Activated CD8-positive, alpha-beta T cell treated with anti-CD3 and anti-CD28 coated beads for 36 hours (primary cell): ENCODE measurements around the gene PXYLP1. TPM values are rescaled to one million over a fixed set of nuclear protein-coding genes. Genes with fewer than 3 reads are reported as not detected.

Source experiments
- ATAC-seq: fragments of 200-7000 bp; cut with Tn5 transposase; one replicate; pipeline ENCODE4 v1.10.0; 2021; ENCODE audit warnings: mild to moderate bottlenecking, moderate library complexity
- CTCF ChIA-PET: fragments of 350-600 bp; sonication (Branson Sonifier 250); formaldehyde crosslinking; loops from one replicate; lab custom pipeline; 2021; ENCODE audit warnings: antibody characterized with exemption; lab: Charles Lee
- POLR2A ChIA-PET: fragments of 350-600 bp; sonication (Branson Sonifier 250); formaldehyde crosslinking; loops from one replicate; lab custom pipeline; 2021; ENCODE audit warnings: antibody characterized with exemption; lab: Charles Lee
- DNase-seq: peaks from one replicate; pipeline ENCODE4 v3.0.0-alpha.2; 2020
- H3K27ac Mint-ChIP-seq: one replicate; pipeline ENCODE4 v1.8.0; 2021; ENCODE audit warnings: mild to moderate bottlenecking, mixed read lengths
- H3K27me3 Mint-ChIP-seq: one replicate; pipeline ENCODE4 v1.8.0; 2021; ENCODE audit warnings: mixed read lengths
- H3K36me3 Mint-ChIP-seq: one replicate; pipeline ENCODE4 v1.8.0; 2021; ENCODE audit warnings: low read depth, mixed read lengths
- H3K4me1 Mint-ChIP-seq: one replicate; pipeline ENCODE4 v1.8.0; 2021; ENCODE audit warnings: low read depth, mixed read lengths
- H3K4me3 Mint-ChIP-seq: one replicate; pipeline ENCODE4 v1.8.0; 2021; ENCODE audit warnings: mild to moderate bottlenecking, moderate library complexity, mixed read lengths
- H3K9me3 Mint-ChIP-seq: one replicate; pipeline ENCODE4 v1.8.0; 2021; ENCODE audit warnings: mixed read lengths
- intact Hi-C: fragments of 100-400 bp; cut with micrococcal nuclease; formaldehyde crosslinking; loops from one replicate; pipeline ENCODE4 v1.10.0; 2022
- total RNA-seq, 2 experiments: library from RNA; stranded (reverse); gene quantifications; one replicate each; pipeline ENCODE4 v1.2.3, GENCODE V29; 2021
- TF ChIP-seq, protein P1 (sequence below): fragments of 200-600 bp; IDR thresholded peaks from one replicate; pipeline ENCODE4 v1.8.0; 2022; ENCODE audit warnings: antibody characterized with exemption, mild to moderate bottlenecking

PXYLP1 gene
- total RNA-seq, 2 experiments from 2014 or later = 14.9 to 17.2 TPM

DNA sequence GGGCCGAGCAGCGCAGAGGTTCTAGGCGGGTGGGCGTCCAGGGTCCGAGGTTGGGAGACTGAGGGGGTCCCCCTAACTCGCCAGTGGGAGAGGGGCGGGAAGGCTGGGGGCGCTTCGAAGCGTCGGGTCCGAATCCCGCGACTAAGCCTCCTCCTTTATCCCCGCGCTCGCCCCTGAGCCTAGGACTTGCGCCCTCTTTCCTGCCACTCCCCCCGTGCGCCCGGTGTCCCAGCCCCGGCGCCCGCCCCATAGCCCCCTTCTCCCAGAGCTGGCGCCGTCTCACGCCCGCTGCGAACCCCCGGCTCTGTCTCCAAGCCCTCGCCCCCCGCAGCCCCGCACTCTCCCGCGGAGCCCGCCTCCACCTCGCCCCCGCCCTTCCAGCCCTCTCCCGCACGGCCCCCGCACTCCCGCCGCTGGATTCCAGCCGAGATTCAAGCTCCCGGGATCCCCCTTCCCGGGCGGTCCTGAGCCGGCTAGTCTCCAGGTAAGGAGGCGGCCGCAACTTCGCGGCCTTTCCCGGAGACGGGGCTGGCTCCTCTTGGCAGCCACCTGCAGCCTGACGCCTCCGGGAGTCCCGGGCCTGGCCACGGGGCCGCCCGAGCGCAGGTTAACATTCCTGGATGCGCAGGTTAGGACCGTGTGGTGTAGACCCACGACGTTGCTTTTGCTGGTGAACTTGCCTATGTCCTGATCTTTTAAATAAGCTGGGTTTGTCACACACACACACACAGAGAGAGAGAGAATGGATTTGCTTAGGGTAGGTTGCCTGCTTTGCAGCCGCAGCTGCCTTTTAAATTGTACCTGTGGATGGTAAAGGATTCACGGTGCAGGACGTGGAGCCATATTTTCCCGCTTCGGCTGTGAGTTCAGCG lies 563 bp downstream of the PXYLP1 start:
- intact Hi-C loops = loop anchor here (5.0 kb wide), 1 partner anchor 45 kb away; no protein-coding TSS in a partner anchor
- no peaks in the 10 kb centered on the region for H3K27me3 Mint-ChIP-seq
- DNase-seq (peak; percentile 26), ATAC-seq (peak; percentile 2)
- CTCF ChIA-PET = interaction anchor here (0.8 to 4.9 kb wide), 35 partner anchors 9 to 288 kb away, joined by 3 to 143 read pairs (median 4); no protein-coding TSS in a partner anchor
- peaks cover 19% of the 10 kb centered on the region for H3K36me3 Mint-ChIP-seq
- H3K9me3 Mint-ChIP-seq = no peaks in the 10 kb centered on the region
- peak overlapping the region; percentile 99 for H3K4me3 Mint-ChIP-seq
- H3K27ac Mint-ChIP-seq = peak overlapping the region; percentile 73
- POLR2A ChIA-PET = interaction anchor here (0.8 to 6.0 kb wide), 12 partner anchors 9 to 220 kb away, joined by 3 to 43 read pairs (median 4); no protein-coding TSS in a partner anchor
- TF ChIP-seq, protein P1, sequence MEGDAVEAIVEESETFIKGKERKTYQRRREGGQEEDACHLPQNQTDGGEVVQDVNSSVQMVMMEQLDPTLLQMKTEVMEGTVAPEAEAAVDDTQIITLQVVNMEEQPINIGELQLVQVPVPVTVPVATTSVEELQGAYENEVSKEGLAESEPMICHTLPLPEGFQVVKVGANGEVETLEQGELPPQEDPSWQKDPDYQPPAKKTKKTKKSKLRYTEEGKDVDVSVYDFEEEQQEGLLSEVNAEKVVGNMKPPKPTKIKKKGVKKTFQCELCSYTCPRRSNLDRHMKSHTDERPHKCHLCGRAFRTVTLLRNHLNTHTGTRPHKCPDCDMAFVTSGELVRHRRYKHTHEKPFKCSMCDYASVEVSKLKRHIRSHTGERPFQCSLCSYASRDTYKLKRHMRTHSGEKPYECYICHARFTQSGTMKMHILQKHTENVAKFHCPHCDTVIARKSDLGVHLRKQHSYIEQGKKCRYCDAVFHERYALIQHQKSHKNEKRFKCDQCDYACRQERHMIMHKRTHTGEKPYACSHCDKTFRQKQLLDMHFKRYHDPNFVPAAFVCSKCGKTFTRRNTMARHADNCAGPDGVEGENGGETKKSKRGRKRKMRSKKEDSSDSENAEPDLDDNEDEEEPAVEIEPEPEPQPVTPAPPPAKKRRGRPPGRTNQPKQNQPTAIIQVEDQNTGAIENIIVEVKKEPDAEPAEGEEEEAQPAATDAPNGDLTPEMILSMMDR = no peak
- peaks cover 52% of the 10 kb centered on the region for H3K4me1 Mint-ChIP-seq

DNA sequence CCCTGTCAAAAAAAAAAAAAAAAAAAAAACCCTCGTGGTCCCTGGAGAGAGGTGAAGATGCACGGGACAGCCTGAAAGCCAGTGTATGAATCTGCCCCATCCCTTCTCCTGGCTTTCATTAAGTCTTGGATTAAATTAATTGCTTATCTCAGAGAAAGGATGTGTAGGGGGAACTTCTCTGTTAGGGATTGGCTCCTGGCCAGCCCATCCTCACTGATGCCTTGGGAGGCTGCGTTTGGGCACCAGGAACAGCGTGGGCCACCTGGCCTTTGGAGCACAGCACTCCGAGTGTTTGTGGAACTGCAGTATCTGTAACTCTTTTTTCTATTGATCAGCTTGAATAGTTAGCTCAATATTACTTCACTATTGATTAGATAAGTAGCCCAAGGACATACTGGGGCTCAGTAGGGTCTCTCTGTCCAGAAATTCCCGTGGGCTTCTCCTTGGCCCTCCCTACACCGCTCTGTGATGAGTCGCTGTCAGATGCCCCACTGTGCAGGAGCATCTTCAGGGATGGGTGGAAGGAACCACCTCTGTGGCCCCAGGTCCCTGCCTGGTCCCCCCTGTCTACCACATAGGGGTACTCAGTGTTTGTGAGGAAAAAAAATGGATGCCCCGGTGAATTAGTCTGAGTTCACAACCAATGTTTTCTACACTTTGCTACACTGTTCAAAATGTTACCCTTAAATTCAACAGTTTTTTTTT lies 2.0 kb downstream of the PXYLP1 start:
- peaks cover 66% of the 10 kb centered on the region for H3K4me1 Mint-ChIP-seq

DNA sequence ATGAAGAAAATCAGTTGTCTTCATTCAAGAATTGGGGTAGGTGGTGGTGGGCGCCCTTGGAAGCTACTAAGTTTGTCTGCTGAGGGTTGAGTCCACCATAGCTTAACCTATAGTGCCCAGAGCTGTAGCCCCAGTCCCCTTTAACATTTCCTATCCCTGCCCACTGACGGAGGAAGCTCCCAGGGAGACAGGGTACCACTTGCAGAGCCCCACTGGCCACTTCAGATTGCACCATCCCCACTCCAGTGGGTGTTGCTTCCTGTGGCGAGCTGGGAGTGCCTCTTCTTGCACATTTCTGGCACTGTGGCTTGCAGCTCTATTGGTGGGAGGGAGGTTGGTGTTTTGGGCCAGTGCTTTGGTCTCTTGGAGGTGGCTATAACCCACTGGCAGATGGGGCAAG lies 2.7 kb downstream of the PXYLP1 start:
- no peak for ATAC-seq
- TF ChIP-seq, protein P1 = no peak

More for the DNA sequence above, 2.0 kb downstream of the PXYLP1 start:
- no peaks in the 10 kb centered on the region for H3K27me3 Mint-ChIP-seq
- no peaks in the 10 kb centered on the region for H3K9me3 Mint-ChIP-seq
- peaks cover 19% of the 10 kb centered on the region for H3K36me3 Mint-ChIP-seq
- TF ChIP-seq, protein P1 = no peak
- CTCF ChIA-PET = interaction anchor here (0.8 to 8.4 kb wide), 9 partner anchors 8 to 505 kb away, joined by 3 to 143 read pairs (median 52); partner anchors contain the start of gene RNF7
- no peak for ATAC-seq
- H3K4me3 Mint-ChIP-seq = peak overlapping the region; percentile 99
- no peak overlapping the region for H3K27ac Mint-ChIP-seq
- POLR2A ChIA-PET = interaction anchor here (0.8 to 6.0 kb wide), 3 partner anchors 8 to 34 kb away, joined by 3 to 43 read pairs (median 35); no protein-coding TSS in a partner anchor
- intact Hi-C loops = loop anchor here (5.0 kb wide), 1 partner anchor 44 kb away; no protein-coding TSS in a partner anchor
- no peak for DNase-seq

DNA sequence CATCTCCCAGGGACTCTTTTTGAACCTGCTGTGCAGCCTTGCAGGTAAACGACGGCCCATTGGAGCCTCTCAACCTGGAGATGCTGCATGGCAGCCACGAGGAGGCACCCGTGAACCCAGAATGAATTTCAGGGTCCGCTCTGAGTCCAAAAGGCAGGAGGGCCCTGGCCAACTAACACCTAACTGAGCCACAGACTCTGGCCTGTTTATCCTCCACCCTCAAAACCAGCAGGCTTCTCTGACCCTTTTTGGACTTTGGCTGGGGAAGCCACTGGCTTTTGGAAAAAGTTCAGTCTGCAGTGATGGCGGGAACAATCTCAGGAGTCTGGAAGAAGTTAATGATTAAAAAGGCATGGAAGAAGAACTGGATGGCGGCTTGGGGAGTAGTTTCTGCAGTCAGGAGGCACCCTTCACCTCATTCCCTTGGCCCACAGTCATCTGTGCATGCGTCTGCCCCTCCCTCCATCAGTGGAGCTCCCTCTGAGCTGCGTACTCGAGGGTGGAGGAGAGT lies 4.1 kb downstream of the PXYLP1 start:
- Mint-ChIP-seq H3K4me1 (peaks cover 79% of the 10 kb centered on the region), H3K27me3 (no peaks in the 10 kb centered on the region), H3K36me3 (peaks cover 33% of the 10 kb centered on the region), H3K4me3 (no peak overlapping the region), H3K9me3 (no peaks in the 10 kb centered on the region), H3K27ac (peak overlapping the region; percentile 47)
- TF ChIP-seq, protein P1 = no peak
- POLR2A ChIA-PET = interaction anchor here (0.9 to 6.0 kb wide), 3 partner anchors 16 to 74 kb away, joined by 3 to 35 read pairs (median 3); no protein-coding TSS in a partner anchor
- intact Hi-C loops = no loop called here
- CTCF ChIA-PET = interaction anchor here (0.6 to 8.4 kb wide), 11 partner anchors 10 to 149 kb away, joined by 3 to 82 read pairs (median 6); no protein-coding TSS in a partner anchor
- ATAC-seq (no peak), DNase-seq (no peak)

More for the DNA sequence above, 2.7 kb downstream of the PXYLP1 start:
- DNase-seq = no peak
- ChIA-PET CTCF (interaction anchor here (0.8 to 8.4 kb wide), 8 partner anchors 12 to 504 kb away, joined by 3 to 82 read pairs (median 28); partner anchors contain the start of gene RNF7), POLR2A (interaction anchor here (5.1 to 6.0 kb wide), 2 partner anchors 7 to 33 kb away, joined by 35 to 43 read pairs; no protein-coding TSS in a partner anchor)
- Mint-ChIP-seq H3K4me3 (no peak overlapping the region), H3K4me1 (peaks cover 73% of the 10 kb centered on the region), H3K36me3 (peaks cover 25% of the 10 kb centered on the region), H3K27ac (no peak overlapping the region), H3K27me3 (no peaks in the 10 kb centered on the region), H3K9me3 (no peaks in the 10 kb centered on the region)
- intact Hi-C loops = loop anchor here (5.0 kb wide), 1 partner anchor 43 kb away; no protein-coding TSS in a partner anchor
